Spleen (tissue), 11 donors: Measurements from ENCODE around the gene C3orf20. TPM values are rescaled to one million over a fixed set of nuclear protein-coding genes. Genes with fewer than 3 reads are reported as not detected.

Experiments
- DNase-seq: peaks from one replicate; pipeline ENCODE4 v3.0.0-alpha.2; 2020
- H3K27ac ChIP-seq, 8 donors: fragments of 200-600 bp; sonication (generic) in 7 of 8; 1 replicate in 4 of 8; 2 replicates in 4 of 8; pipeline versions ENCODE4 v1.5.0 to v1.8.0; 2016 to 2021; ENCODE audit warnings: inconsistent platforms in 4 of 8, mild to moderate bottlenecking in 4 of 8, moderate library complexity in 1 of 8
- H3K27me3 ChIP-seq, 7 donors: fragments of 200-600 bp; sonication (generic) in 6 of 7; replicated peaks in 1 of 7; 1 replicate in 4 of 7; 2 replicates in 3 of 7; pipeline versions ENCODE4 v1.5.0 to v1.8.0; 2016 to 2021; ENCODE audit warnings: inconsistent platforms in 3 of 7, mild to moderate bottlenecking in 1 of 7
- H3K36me3 ChIP-seq, 6 donors: fragments of 200-600 bp; sonication (generic) in 5 of 6; 1 replicate in 4 of 6; 2 replicates in 2 of 6; pipeline versions ENCODE4 v1.5.0 to v1.8.0; 2016 to 2021; ENCODE audit warnings: inconsistent platforms in 2 of 6
- H3K4me1 ChIP-seq, 6 donors: fragments of 200-600 bp; sonication (generic) in 5 of 6; 1 replicate in 3 of 6; 2 replicates in 3 of 6; pipeline versions ENCODE4 v1.5.0 to v1.8.0; 2016 to 2021; ENCODE audit warnings: inconsistent platforms in 3 of 6
- H3K4me3 ChIP-seq, 8 donors: fragments of 200-600 bp; sonication (generic) in 7 of 8; 1 replicate in 4 of 8; 2 replicates in 4 of 8; pipeline versions ENCODE4 v1.5.0 to v1.8.0; 2016 to 2021; ENCODE audit warnings: inconsistent platforms in 4 of 8, mild to moderate bottlenecking in 4 of 8, moderate library complexity in 2 of 8
- H3K9me3 ChIP-seq, 8 donors: fragments of 200-600 bp; sonication (generic) in 7 of 8; 1 replicate in 4 of 8; 2 replicates in 4 of 8; pipeline versions ENCODE4 v1.5.0 to v1.8.0; 2016 to 2021; ENCODE audit warnings: inconsistent platforms in 4 of 8
- POLR2A ChIP-seq, 3 donors: fragments of 450-650 bp; IDR thresholded peaks; one replicate each; pipeline ENCODE4 v1.5.1; 2017; ENCODE audit warnings: antibody characterized with exemption in 3 of 3, mild to moderate bottlenecking in 1 of 3
- POLR2AphosphoS5 ChIP-seq, 3 donors: sonication (generic); formaldehyde crosslinking; IDR thresholded peaks; one replicate each; pipeline ENCODE4 v1.5.1; 2017; ENCODE audit warnings: antibody characterized with exemption in 3 of 3
- WGBS, 5 donors: extraction: QIAGEN DNeasy Blood & Tissue Kit in 3 of 5; methylation state at CpG; one replicate each; pipeline versions ENCODE4 v1.1.5 to v1.1.7; 2013 to 2018; 5-methylcytosine and 5-hydroxymethylcytosine counted together
- intact Hi-C: fragments of 100-400 bp; cut with DNase I; formaldehyde crosslinking; loops from one replicate; pipeline ENCODE4 v1.15.0; 2023; ENCODE audit warnings: low total_unique reads
- polyA plus RNA-seq, 3 donors: library from polyadenylated mRNA; stranded (reverse); fragments of 200-250 nt; gene quantifications; one replicate each; pipeline ENCODE4 v1.2.1, GENCODE V29; 2013
- total RNA-seq, 7 donors: library from RNA; depleted of rRNA in 3 of 7; stranded (reverse); fragments of >200 nt in 3 of 7; fragmentation: NEBNext Ultra II Directional in 4 of 7; extraction: Animal tissue kit (Norgen Biotek cat#: 25700) in 4 of 7; gene quantifications; one replicate each; pipeline versions ENCODE4 v1.1.0 to v1.2.1, GENCODE V29; 2016 to 2021
- TF ChIP-seq, protein P1 (sequence below), 11 experiments: fragments of 200-600 bp in 7 of 11; fragments of 450-650 bp in 4 of 11; sonication (generic) in 4 of 11; IDR thresholded peaks in 8 of 11; conservative IDR thresholded peaks in 3 of 11; 1 replicate in 7 of 11; 2 replicates in 4 of 11; pipeline versions ENCODE4 v1.4.0 to v1.8.0; 2016 to 2021; ENCODE audit warnings: antibody characterized with exemption in 11 of 11, inconsistent platforms in 4 of 11, mild to moderate bottlenecking in 1 of 11
- donor health status: healthy with polysubstance abuse.
- donor health status: DM: no; HTN: no; CAD: no; lungs with moderate emphysema.
- donor health status: DM: no; HTN: no; CAD: no.
- donor health status: Bipolar disorder and iron deficiency.
- donor health status: healthy.
- donor health status: DM: no; HTN: no; CAD: no.
- donor health status: DM: yes; HTN: yes; CAD: no.

C3orf20 gene
- total and polyA plus RNA-seq, 10 donors, result 0.17 to 1.1 (median 0.30) TPM; not detected in 3

DNA sequence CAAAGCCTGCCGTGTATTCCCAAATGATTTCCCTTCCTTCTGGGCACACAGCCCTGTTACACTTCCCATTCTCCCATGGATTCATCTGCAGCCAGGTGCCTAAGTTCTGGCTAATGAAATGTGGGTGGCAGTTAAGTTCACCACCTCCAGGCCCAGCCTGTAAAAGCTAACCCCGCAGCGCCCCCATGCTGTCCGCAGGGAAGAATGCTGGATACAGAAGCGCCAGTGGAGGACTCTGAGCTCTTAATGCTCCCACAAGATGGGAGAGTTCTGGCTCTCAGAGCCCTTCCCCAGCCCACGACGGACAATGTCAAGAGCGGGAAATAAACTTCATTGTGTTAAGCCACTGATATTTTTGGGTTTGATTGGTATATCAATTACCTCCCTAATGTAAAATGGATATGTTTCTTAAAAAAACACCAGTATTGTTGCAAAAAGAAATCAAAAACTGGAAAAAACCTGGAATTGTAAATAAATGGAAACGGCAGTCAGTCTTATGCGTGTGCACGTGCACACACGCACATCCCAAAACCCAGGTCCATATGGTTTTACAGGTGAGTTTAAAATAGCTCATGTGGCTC, 106.1 kb downstream of the C3orf20 start:
- 33 to 40% (median 39%) methylated on average over 12 of the region's 12 CpGs for WGBS, 5 donors
- Histone ChIP-seq H3K4me3 (no peak overlapping the region), H3K4me1 (peaks cover 0 to 27% (median 13%) of the 10 kb centered on the region in 6 donors), H3K27me3 (no peaks in the 10 kb centered on the region), H3K27ac (no peak overlapping the region), H3K36me3 (no peaks in the 10 kb centered on the region), H3K9me3 (peaks cover 0 to 22% (median 15%) of the 10 kb centered on the region in 8 donors)
- intact Hi-C loops, result no loop called here
- TF ChIP-seq POLR2AphosphoS5 (IDR thresholded peaks at IDR 0.05) (no peak), POLR2A (IDR thresholded peaks at IDR 0.05) (no peak)
- TF ChIP-seq, protein P1, sequence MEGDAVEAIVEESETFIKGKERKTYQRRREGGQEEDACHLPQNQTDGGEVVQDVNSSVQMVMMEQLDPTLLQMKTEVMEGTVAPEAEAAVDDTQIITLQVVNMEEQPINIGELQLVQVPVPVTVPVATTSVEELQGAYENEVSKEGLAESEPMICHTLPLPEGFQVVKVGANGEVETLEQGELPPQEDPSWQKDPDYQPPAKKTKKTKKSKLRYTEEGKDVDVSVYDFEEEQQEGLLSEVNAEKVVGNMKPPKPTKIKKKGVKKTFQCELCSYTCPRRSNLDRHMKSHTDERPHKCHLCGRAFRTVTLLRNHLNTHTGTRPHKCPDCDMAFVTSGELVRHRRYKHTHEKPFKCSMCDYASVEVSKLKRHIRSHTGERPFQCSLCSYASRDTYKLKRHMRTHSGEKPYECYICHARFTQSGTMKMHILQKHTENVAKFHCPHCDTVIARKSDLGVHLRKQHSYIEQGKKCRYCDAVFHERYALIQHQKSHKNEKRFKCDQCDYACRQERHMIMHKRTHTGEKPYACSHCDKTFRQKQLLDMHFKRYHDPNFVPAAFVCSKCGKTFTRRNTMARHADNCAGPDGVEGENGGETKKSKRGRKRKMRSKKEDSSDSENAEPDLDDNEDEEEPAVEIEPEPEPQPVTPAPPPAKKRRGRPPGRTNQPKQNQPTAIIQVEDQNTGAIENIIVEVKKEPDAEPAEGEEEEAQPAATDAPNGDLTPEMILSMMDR (IDR thresholded peaks at IDR 0.05 in 8 of 11, conservative IDR thresholded peaks at IDR 0.05 in 3 of 11), result peak in 9 of 11 experiments; percentile 49 to 75 (median 65)
- peak; percentile 87 for DNase-seq

GRCh38 chr3:14783480-14784086, 108.6 kb downstream of the C3orf20 start:
- peak overlapping the region in 6 of 8 donors; percentile 13 to 81 (median 78) for H3K27ac ChIP-seq
- H3K4me3 ChIP-seq, result no peak overlapping the region
- intact Hi-C loops, result no loop called here
- DNase-seq, result no peak
- TF ChIP-seq, protein P1 (IDR thresholded peaks at IDR 0.05 in 8 of 11, conservative IDR thresholded peaks at IDR 0.05 in 3 of 11), result no peak
- TF ChIP-seq POLR2AphosphoS5 (IDR thresholded peaks at IDR 0.05), result no peak
- TF ChIP-seq POLR2A (IDR thresholded peaks at IDR 0.05), result no peak
- H3K9me3 ChIP-seq, result peaks cover 0 to 13% (median 10%) of the 10 kb centered on the region in 8 donors
- peaks cover 0 to 28% (median 13%) of the 10 kb centered on the region in 6 donors for H3K4me1 ChIP-seq
- H3K27me3 ChIP-seq, result no peaks in the 10 kb centered on the region
- no peaks in the 10 kb centered on the region for H3K36me3 ChIP-seq
- 58 to 77% (median 66%) methylated on average over 2 of the region's 2 CpGs for WGBS, 5 donors

- TF ChIP-seq POLR2A (IDR thresholded peaks at IDR 0.05), result no peak
- TF ChIP-seq, protein P1 (IDR thresholded peaks at IDR 0.05 in 8 of 11, conservative IDR thresholded peaks at IDR 0.05 in 3 of 11), result peak in 1 of 11 experiments; percentile 13
- TF ChIP-seq POLR2AphosphoS5 (IDR thresholded peaks at IDR 0.05), result peak; percentile 25 to 62 (median 34)
- 52 to 68% (median 62%) methylated on average over 8 of the region's 8 CpGs for WGBS, 5 donors
- Histone ChIP-seq H3K4me3 (no peak overlapping the region), H3K4me1 (peaks cover 0 to 28% (median 13%) of the 10 kb centered on the region in 6 donors), H3K36me3 (no peaks in the 10 kb centered on the region), H3K9me3 (peaks cover 0 to 7% (median 4%) of the 10 kb centered on the region in 8 donors), H3K27me3 (no peaks in the 10 kb centered on the region), H3K27ac (peak overlapping the region in 6 of 8 donors; percentile 66 to 81 (median 78))
- peak; percentile 81 for DNase-seq
- intact Hi-C loops, result no loop called here
Observed at GRCh38 chr3:14784087-14784681, 109.2 kb downstream of the C3orf20 start.
